Hematopoietic multipotent progenitor cell treated with erythropoietin and hydrocortisone succinate and interleukin-3 and kit ligand, for 8 days (in vitro differentiated cells): ENCODE data around the gene KRT80.
A peak's percentile ranks its signal among the peaks of the same experiment; 100 is the strongest.

Source experiments
- DNase-seq: peaks from one replicate; pipeline ENCODE4 v3.0.0-alpha.2; 2015

KRT80 gene

DNA sequence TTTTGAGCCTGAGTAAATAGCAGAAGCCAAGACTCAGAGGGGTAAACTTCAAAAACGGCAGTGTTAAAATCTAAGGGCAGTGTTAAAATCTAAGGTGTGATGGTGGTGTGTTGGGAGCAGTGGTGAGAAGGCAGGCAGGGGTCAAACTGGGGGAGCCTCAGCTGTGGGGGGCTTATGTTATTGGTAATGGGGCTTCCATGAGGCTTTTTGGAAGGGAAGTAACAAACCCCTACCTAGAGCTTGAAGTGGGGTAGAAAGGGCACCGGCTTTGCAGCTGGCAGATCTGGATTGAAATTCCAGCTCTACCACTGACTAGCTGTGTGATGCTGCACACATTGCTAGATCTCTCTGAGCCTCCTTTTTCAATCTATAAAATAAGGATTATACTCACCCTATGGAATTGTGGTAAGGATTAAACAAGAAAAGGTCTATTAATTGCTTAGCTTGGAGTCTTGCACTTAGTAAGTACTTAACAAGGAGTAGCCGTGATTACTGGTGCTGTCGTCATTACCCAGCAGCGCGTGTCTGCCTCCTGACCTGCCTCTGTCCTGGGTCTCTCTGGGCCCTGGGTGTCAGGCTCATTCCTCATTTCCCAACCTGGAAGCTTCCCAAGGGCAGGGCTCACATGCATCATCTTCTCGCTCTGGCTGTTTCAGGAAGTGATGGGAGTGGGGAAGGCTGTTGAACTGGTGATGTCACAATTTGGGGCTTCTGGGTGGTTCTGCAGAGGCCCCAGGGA is 18.5 kb upstream of the KRT80 start:
- DNase-seq, result no peak

DNA sequence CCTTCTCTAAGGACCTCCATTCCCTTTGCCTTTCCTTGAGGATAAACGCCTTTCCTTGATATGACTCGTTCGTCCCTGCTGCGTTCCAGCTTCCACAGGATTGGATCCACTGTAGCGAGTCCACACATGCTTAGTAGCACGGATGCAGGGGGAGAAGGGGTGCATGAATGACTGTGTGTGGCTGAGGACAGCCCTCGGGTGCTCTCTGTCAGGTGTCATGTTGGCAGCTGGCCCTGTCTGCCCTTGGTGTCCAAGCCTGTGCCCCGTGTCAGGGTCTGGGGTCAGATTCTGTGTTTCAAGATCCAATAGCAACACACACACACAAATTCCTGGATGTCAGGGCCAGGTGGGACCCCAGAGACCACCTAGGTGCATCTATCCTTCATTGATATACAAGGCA is 17.5 kb upstream of the KRT80 start:
- DNase-seq, result no peak

DNA sequence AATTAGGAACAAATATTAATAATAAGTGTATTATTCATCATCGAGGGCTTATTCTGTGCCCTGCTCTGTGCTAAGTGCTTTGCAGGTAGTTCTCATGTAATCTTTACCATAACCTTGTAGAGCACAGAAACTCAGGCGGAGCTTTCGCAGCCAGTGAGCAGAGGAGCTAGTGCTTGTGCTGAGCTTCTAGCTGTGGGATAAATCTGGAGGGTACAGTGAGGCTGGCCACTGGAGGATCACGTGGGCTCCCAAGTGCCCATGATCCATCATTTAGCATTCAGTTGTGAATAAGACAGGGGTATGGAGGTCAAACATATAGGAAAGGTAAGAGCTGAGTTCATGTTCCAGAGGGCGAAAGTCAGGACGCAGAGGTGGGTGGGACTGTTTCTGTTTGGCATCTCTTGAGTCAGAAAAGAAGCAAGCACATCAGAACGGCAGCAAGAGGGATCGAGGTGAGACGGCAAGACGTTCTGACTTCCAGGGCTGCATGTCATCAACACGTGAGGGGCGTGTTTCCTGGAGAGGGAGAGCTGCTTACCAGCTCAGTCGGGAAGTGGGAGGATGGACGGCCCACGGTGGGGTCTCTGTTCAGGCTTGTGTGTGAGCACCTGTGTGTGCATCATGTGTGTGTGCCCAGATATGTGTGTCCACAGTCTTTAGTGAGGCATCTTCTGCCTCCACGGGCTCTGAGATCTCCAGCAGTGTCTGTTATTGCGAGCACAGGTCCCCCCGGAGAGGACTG is 16.8 kb upstream of the KRT80 start:
- no peak for DNase-seq

DNA sequence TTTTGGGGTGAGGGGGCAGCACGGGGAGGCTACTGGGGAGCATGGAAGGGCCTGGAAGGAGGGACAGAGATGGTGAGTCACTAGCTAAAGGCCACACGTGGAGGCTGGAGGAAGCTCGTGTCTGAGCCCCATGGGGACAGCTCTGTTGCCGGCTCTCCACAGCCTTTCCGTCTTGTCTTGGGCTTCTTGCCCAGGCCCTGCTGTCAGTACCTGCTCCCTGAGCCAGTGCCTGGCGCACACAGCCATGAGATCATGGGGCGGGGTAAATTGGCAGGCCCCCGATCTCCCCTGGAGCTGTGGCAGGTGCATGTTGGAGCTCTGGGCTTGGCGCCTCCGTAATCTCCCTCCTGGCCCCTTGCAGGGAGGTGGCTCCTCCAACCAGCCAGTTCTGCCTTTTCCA is 16.1 kb upstream of the KRT80 start:
- DNase-seq, result no peak

DNA sequence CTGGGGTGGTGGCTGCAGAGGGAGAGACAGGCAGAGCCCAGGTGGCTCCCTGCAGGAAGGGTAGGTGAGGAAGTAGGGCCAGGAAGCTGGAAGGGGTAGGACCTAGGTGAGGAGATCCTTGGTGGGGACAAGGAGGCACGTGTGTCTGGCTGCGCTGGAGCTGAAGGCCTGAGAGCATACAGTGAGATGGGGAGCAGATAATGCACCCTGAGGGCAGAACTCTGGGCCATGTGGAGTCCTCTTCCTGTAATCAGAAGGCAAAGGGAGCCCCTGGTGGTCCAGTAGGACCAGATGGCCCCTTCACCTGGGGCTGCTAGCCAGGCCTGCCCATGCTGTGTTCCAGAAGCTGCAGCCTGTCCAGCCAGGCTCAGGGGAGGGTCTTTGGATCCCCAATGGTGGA is 15.3 kb upstream of the KRT80 start:
- DNase-seq, result no peak

DNA sequence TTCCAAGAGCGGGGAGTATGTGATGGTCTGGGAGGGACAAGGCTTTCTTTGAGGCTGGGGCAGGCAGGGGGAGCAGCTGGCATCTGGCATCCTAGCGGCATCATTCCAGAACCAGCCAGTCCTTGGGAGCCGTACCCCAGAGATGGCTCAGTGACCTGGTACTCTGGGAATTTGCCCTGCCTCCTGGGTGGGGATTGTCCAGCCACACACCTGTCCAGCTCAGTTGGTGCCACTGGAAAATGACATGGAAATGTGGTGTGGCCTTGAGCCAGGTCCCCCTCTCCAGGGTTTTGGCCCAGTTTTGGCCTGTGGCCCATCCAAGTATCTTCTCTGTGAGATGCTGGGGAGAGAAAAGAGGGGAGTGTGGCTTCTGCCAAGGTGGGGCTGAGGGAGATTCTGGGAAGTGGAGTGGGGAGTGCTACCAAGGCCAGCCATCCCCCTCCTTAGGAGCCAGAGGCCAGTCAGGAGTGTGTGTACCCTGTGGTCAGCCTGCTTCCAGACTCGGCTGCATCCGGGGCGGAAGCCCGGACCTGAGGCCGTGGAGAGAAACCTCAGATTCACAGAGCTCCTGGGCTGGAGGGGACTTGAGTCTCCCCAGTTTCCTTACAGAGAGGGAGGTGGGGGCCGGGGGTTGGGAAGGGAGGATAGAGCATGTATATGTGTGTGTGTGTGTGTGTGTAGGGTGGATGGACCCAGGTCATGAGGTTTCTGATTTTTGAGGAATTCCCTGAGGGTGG is 14.7 kb upstream of the KRT80 start:
- DNase-seq, result no peak

DNA sequence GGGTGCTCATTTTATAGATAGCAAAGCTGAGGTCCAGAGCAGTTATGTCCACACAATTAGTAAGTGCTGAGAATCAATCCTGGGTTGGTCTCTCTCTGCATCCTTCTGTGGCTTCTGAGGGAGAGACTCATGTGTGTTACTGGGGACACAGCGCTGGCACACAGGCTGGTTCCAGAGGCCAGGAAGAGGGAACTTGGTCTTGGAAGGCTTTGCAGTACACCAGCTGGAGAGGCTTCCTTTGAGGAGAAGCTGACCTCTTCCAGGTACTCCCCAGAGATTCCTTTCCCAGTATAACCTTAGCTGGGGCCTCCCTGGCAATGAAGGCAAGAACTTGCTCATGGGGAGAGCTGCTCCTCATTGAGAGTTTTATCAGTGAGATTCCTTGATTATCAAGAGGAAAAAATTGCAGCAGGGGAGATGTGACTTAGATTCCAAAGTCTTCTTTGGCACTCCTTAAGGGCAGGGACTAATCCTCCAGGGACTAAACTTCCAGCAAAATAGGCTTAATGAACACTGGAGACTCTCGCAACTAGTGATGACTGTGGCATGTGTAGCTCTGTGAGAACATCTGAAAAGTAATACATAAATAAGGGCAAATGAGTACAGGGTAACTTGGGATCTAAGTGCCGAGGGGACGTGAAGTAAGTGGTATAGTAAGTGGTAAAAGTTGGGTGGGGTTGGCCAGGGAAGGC is 13.9 kb upstream of the KRT80 start:
- DNase-seq, result no peak

DNA sequence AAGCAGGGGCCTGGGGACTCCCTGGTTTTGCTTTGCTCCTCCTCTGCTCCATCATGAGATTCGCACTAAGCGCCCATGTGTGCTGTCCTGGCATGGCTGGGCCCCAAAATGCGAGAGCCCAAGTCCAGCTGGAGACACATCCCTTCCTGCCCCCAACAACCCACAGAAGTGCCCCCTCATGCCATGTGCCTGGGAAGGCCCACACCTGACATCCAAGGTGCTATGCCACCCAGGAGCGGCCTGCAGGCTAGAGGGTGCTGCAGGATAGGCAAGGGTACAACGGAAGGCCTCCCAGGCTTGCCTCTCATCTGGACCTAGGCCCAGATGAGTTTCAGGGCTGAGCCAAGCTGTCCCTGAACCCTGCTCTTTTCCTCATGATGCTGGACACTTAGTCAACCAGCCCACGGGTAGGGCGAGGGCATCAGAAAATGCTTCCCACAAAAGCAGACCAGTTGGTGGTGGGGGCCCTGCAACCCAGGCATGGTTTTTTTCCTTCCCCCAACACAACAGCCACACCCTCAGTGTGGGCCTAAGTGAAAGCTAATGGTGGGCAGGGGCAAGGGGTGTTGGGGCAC is 13.2 kb upstream of the KRT80 start:
- DNase-seq, result no peak

DNA sequence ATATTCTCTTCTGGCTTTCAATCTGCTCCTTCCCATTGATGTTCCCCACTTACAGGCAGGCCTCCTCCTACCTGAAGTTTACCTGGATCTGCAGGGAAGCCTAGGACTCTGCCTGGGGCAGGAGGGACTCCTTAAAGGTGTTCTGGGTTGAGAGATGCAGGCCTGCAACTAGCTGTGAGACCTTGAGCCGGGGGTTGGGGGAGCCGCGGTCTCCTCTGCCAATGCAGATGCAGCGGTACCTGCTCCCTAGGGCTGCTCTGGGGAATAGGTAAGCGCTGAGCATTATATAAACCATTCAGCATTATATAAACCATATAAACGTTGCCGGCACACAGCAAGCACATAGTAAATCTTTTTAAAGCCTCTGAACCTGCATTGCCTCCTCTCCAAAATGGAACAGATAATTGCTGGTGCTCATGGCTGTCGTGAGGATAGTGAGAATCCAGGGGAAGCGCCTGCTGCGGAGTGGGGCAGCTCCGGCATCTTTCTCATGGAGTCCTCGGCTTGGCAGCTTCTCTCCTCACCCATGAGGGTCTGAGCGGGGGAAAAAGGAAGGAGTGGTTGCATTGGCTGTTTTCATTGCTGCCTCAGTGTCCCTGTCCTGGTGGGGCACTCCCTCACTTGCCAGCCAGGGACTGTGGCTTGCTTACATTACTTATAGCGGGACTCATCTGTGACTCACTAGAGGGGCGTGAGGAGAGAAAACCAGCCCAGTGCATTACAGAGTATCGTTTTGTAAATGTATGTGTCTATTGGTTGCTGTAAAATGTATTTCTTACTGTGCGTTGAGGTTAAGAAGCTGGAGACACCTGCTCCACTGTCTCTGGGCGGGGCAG is 12.5 kb upstream of the KRT80 start:
- DNase-seq, result no peak

DNA sequence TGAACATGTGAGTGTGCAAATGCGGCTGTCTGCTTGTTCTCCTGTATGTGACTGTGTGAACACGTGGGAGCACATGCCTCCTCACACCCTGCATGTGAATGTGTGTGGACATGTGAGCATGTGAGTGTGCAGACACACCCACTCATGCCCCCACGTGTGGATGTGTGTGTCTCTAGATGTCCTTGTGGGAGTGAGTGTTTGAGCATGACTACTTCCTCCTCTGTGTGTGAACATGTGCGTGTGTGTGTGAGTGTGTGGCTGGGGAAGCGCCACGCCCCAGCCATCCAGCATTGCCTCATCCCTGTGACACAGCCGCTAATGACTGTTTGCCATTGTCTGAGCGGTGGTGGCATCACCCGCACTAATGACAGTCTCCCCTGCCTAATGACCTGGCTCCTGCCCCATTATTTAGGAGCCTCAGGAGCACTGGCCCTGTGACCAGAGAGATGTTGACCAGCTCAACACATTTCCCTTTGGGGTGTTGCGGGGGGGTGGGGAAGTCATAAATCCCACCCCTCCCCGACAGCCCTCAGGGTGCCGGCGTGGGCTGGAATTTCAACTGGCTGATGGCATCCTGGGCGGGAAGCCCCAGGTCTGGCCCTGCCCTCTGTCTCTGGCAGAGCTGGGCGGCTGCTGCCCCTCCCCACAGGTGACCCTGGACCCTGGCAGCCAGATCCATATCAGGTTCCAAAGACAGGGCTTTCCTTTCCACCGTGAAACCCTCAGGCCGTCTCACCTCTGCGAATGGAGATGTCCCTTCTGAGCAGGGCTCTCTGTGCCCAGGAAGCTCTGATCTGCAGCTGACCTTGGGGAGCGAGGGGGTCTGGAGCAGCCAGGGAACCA is 11.5 kb upstream of the KRT80 start:
- no peak for DNase-seq

DNA sequence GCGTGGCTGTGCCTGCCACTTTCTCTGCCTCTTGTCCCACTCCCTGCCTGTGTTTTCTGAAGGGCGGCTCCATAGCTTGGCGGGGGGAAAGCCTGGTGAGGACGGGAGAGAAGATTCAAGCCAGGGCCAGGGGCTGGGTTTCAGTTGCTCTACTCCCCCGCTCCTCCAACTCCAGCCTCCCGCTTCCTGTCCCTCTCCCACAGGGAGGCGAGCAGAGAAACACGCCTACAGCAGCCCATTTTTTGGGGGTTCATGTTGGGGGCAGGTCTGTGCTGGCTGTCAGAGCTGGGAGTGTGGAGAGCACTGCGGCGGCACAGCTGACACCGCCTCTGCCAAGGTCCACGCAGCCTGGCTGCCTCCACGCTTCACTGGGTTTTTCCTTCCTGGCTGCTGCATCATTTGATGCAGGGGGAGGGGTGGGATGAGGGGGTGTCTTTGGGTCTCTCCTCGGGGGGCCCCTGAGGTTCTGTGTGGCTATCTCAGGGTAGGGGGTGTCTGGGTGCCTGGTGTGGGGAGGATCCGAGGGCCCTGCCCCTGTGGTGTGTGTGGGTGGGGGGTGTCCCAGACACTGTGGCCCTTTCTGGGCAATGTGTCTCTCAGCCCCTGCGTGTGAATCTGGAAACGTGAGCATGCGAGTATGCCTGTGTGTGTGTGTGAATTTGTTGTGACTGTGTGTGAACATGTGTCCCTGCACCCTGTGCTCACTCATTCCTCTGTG is 10.7 kb upstream of the KRT80 start:
- no peak for DNase-seq

DNA sequence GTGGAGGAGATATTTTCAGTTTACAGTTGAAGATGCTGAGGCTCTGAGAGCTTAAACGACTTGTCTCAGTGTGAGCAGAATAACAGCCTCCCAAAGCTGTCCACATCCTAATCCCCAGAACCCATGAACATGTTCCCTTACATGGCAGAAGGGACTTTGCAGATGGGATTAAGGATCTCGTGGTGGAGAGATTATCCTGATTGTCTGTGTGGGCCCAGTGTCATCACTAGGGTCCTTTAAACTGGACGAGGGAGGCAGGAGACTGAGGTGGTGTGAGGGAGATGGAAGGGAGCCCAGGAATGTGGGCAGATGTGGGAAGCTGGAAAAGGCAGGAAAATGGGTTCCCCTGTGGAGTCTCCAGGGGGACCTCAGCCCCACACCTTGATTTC is 9.6 kb upstream of the KRT80 start:
- no peak for DNase-seq

DNA sequence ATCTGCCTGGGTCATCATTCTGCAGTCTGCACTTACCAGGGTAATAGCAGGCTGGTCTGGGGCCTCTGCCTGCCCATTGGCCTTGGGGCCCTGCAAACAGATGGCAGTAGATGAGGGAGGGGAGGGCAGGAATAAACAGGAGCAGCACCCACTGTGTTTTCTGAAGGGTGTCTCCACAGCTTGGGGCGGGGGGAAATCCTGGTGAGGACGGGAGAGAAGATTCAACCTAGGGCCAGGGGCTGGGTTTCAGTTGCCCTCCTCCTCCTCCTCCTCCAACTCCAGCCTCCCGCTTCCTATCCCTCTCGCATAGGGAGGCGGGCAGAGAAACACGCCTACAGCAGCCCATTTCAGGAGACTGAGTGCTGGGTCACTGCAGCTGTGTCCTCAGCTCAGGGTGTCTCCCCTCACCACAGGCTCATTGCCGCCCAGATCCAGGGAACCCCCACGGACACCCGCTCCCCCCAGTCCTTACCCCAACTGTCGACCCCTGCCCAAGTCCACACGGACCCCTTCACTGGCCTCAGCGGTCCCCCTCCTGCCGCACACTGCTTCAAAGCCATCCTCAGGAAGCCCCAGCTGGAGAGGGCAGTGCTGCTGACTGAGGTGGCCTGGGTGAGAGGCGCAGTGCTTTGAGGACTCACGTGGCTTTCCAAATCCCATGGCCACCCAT is 9.1 kb upstream of the KRT80 start:
- DNase-seq, result no peak

DNA sequence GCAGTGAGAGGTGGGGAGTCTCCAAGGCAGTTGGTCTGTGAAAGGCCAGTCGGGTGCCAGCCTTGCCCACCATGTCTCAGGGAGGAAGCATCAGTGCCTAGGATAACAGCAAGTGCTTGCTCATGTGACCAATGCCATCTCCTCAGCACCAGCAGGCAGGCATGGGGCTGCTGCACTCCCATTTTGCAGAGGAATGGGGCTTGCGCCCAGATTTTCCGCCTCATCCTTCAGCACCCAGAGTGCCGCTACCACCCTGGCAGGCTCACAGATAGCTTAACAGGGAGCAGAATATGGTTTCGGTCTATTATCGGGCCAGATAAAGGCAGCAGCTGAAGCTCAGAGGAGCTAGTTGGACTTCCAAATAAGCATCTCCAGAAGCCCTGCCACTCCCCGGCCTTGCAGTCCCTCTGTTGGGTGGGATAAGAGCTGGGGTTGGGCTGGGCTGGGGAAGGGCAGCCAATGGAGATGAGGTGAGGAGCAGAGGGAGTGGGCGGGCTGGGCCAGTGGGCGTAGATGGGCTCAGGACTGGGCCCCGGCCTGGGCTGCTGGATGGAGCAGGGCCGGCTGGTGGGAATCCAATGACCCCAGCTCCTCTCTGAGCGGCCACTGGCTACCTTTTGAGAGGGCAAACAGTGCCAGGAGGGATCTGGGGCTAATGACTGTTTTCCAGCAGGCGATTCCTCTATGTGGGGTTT is 8.4 kb upstream of the KRT80 start:
- DNase-seq, result peak; percentile 40

DNA sequence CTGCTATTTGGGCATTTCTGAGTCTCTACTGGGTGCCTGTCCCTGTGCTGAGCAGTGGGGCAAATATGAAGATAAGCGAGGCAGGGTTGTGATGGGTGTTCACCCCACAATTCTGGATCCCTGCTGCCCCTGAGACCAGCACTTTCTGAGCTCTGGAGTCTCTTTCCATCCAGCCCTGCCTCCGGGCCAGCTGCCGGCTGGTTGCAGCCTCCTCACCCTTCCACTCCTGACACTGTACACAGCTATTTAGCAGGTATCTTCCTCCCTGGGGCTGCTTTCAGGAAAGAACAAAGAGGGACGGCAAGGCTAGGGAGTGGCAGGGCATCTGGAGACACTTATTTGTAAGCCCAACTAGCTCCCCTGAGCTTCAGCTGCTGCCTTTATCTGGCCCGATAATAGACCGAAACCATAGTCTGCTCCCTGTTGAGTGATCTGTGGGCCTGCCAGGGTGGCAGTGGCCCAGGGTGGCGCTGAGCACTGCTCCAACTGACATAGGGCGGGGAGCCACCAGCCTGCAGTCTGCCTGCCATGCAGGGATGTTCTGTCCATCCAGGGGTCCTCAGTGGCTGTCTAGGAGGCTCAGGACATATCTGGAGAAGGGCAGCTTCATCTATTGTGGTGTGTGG is 7.6 kb upstream of the KRT80 start:
- DNase-seq, result no peak

DNA sequence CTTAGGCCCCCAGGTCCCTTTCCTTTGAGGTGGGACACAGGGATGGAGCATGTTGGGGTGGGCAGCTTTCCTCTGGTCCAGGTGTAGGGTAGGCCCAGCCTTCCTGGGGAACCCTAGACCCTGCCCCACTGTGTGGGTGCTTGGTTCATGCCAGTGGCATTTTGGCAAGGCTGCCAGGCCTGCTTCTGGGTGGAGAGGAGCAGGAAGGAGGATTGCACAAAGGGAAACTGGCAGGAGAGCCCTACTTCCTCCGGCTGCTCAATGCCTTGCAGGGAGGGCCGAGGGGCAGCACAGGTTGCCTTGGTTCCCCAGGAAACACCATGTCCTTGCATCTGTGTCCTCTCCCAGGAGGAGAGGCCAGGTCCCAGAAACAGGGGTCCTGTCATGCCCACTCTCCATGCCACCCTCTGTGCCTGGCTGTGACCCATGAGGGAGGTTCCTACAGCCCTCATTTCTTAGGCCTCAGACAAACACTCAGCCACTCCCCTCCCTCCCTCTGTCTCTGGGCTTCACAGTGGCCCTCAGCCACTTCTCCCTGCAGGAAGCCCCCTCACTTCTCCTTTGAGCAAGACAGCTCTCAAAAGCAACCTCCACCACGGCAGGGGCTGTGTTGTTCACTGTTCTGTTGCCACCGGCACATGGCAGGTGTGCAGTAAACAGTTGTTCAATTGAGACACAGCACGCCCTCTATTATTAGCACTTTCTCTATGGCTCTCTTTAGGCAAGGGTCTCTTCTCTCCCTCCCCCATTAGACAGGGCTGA is 6.8 kb upstream of the KRT80 start:
- DNase-seq, result no peak

DNA sequence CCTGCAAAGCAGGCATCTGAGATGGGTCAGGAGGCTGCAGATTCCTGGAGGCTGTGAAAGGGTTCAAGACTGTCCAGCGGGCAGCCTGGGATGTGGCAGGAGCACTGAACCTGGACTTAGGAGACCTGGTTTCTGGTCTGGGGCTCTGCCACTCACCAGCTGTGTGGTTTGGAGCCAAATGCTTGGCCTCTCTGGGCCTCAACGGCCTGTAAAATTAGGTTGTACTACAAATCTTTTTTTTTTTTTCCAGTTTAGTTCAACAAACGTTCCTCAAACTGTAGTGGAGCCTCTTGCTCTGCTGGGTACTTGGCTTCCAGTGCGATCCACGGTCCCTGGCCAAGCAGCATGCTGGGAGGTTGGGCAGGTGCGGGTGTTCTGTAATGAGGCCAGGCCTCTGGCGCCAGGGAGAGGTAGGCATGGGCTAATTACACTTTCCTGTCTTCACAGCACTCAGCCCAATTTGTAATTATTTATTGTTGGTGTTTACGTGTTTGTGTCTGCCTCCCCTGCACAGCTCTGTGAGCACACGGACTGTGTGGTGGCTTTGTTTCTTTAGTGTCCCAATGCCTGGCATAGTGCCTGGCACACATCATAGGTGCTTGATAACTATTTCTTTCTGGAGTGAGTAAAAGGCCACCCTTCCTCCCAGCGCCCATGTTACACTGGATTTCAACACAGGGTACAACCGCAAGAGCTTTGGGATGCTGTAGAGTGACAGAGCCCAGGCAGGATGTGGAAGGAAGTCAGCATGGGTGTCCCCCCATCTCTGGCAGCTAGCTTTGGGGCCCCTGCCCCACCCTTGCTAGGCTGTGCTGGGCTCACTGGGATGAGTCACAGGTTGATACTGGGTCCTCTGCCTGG is 5.8 kb upstream of the KRT80 start:
- peak; percentile 9 for DNase-seq
